Naive thymus-derived CD4-positive, alpha-beta T cell (primary cell): ENCODE results near the gene HMBS. TPM values are rescaled to one million over a fixed set of nuclear protein-coding genes. Genes with fewer than 3 reads are reported as not detected.
"Not testable (repeated sequence)": the region's sequence is repeated elsewhere in the genome, so short reads cannot be mapped to it uniquely, and the experiment has no call there.

Source experiments
- ATAC-seq: fragments of 150-1000 bp; cut with Tn5 transposase; 2 replicates; pipeline ENCODE4 v1.10.0; 2021; ENCODE audit warnings: mild to moderate bottlenecking, moderate library complexity
- CTCF ChIA-PET: fragments of 350-600 bp; sonication (Branson Sonifier 250); formaldehyde crosslinking; loops from one replicate; lab custom pipeline; 2021; ENCODE audit warnings: antibody characterized with exemption; lab: Charles Lee
- POLR2A ChIA-PET: fragments of 350-600 bp; sonication (Branson Sonifier 250); formaldehyde crosslinking; loops from one replicate; lab custom pipeline; 2021; ENCODE audit warnings: antibody characterized with exemption, inconsistent platforms; lab: Charles Lee
- DNase-seq, 9 donors: peaks; one replicate each; pipeline versions ENCODE4 v3.0.0 to v3.0.0-alpha.2; 2020 to 2022; ENCODE audit warnings: mixed read lengths in 1 of 9
- H3K27ac ChIP-seq: one replicate; pipeline ENCODE4 v1.7.0; 2013; ENCODE audit warnings: mild to moderate bottlenecking, low read depth, low read length, moderate library complexity
- H3K27me3 ChIP-seq, 2 donors: one replicate each; pipeline ENCODE4 v1.7.0; 2013; ENCODE audit warnings: low read length in 2 of 2, mild to moderate bottlenecking in 2 of 2, moderate library complexity in 2 of 2; ENCODE audit not compliant: control insufficient read depth in 2 of 2, insufficient read depth in 2 of 2
- H3K36me3 ChIP-seq, 3 experiments: 1 replicate in 2 of 3; 2 replicates in 1 of 3; pipeline ENCODE4 v1.7.0; 2013; ENCODE audit warnings: low read length in 3 of 3, mild to moderate bottlenecking in 3 of 3, moderate library complexity in 1 of 3; ENCODE audit not compliant: insufficient read depth in 3 of 3, control insufficient read depth in 2 of 3
- H3K4me1 ChIP-seq, 2 donors: one replicate each; pipeline ENCODE4 v1.7.0; 2013; ENCODE audit warnings: low read length in 2 of 2, mild to moderate bottlenecking in 2 of 2, moderate library complexity in 1 of 2; ENCODE audit not compliant: control insufficient read depth in 2 of 2, insufficient read depth in 2 of 2
- H3K4me3 ChIP-seq: 2 replicates; pipeline ENCODE4 v1.7.0; 2013; ENCODE audit warnings: mild to moderate bottlenecking, low read length
- H3K9me3 ChIP-seq, 3 experiments: 1 replicate in 2 of 3; 2 replicates in 1 of 3; pipeline ENCODE4 v1.7.0; 2013; ENCODE audit warnings: low read length in 3 of 3; ENCODE audit not compliant: control insufficient read depth in 2 of 3
- H3K27ac Mint-ChIP-seq, 9 donors: one replicate each; pipeline ENCODE4 v1.8.0; 2020 to 2022; ENCODE audit warnings: mixed read lengths in 9 of 9, mild to moderate bottlenecking in 8 of 9, moderate library complexity in 5 of 9, inconsistent platforms in 2 of 9
- H3K27me3 Mint-ChIP-seq, 5 donors: one replicate each; pipeline ENCODE4 v1.8.0; 2021 to 2022; ENCODE audit warnings: mixed read lengths in 5 of 5, mild to moderate bottlenecking in 1 of 5
- H3K36me3 Mint-ChIP-seq, 5 donors: one replicate each; pipeline ENCODE4 v1.8.0; 2020 to 2022; ENCODE audit warnings: mixed read lengths in 5 of 5, mild to moderate bottlenecking in 3 of 5, inconsistent platforms in 1 of 5
- H3K4me1 Mint-ChIP-seq, 7 donors: one replicate each; pipeline ENCODE4 v1.8.0; 2020 to 2022; ENCODE audit warnings: mixed read lengths in 7 of 7, mild to moderate bottlenecking in 3 of 7, inconsistent platforms in 1 of 7
- H3K4me3 Mint-ChIP-seq, 10 donors: one replicate each; pipeline ENCODE4 v1.8.0; 2020 to 2022; ENCODE audit warnings: mild to moderate bottlenecking in 10 of 10, mixed read lengths in 10 of 10, moderate library complexity in 6 of 10, inconsistent platforms in 2 of 10
- H3K9me3 Mint-ChIP-seq, 11 donors: one replicate each; pipeline ENCODE4 v1.8.0; 2020 to 2022; ENCODE audit warnings: mixed read lengths in 11 of 11, mild to moderate bottlenecking in 4 of 11, inconsistent platforms in 1 of 11, moderate library complexity in 1 of 11
- intact Hi-C, 2 donors: fragments of 100-400 bp; cut with micrococcal nuclease; formaldehyde crosslinking; loops; one replicate each; pipeline ENCODE4 v1.15.1; 2023
- polyA plus RNA-seq, 2 donors: library from polyadenylated mRNA; unstranded; fragments of 300-500 nt; fragmentation: Illumina TruSeq; gene quantifications; one replicate each; pipeline ENCODE4 v1.2.3, GENCODE V29; 2021
- total RNA-seq, 6 experiments: library from RNA in 5 of 6; stranded (reverse) in 5 of 6; gene quantifications; 1 replicate in 5 of 6; 2 replicates in 1 of 6; pipeline ENCODE4 v1.2.3 and lab custom pipeline; 2021 to 2026

HMBS gene
- total and polyA plus RNA-seq, 7 experiments from 2014 or later, result 6.7 to 25.4 (median 9.3) TPM

GRCh38 chr11:119100994-119101758 lies 16.5 kb downstream of the HMBS start:
- ATAC-seq, result no peak
- H3K4me1 Mint-ChIP-seq, result peaks cover 22 to 60% (median 49%) of the 10 kb centered on the region in 7 donors
- POLR2A ChIA-PET, result interaction anchor here (0.8 to 20.2 kb wide), 20 partner anchors 10 to 760 kb away, joined by 3 to 435 read pairs (median 5); partner anchors contain the start of genes ABCG4, CENATAC, HINFP and HMBS

GRCh38 chr11:119101759-119102423 lies 17.2 kb downstream of the HMBS start, which contains the start of gene DPAGT1:
Gene DPAGT1 (minus strand): TSS chr11:119101853. CDS start chr11:119101655, 198 bp downstream.
- POLR2A ChIA-PET, result interaction anchor here (0.8 to 20.2 kb wide), 28 partner anchors 10 to 760 kb away, joined by 3 to 435 read pairs (median 4); partner anchors contain the start of genes ABCG4, CENATAC, HINFP and HMBS
- Histone ChIP-seq H3K27me3 (no peaks in the 10 kb centered on the region), H3K36me3 (peaks cover 9 to 14% (median 12%) of the 10 kb centered on the region in 3 experiments), H3K9me3 (no peaks in the 10 kb centered on the region), H3K4me1 (peaks cover 21 to 26% of the 10 kb centered on the region in 2 donors), H3K4me3 (peak within 1 kb of the TSS; percentile 79), H3K27ac (peak within 1 kb of the TSS; percentile 95)
- Mint-ChIP-seq H3K36me3 (peaks cover 0 to 17% (median 10%) of the 10 kb centered on the region in 5 donors), H3K4me1 (peaks cover 24 to 64% (median 50%) of the 10 kb centered on the region in 7 donors), H3K27me3 (no peaks in the 10 kb centered on the region), H3K4me3 (peak within 1 kb of the TSS; percentile 91 to 100 (median 96)), H3K27ac (peak within 1 kb of the TSS; percentile 98 to 100 (median 99)), H3K9me3 (no peaks in the 10 kb centered on the region)
- intact Hi-C loops, result loop anchor here (1.0 to 5.0 kb wide), 17 partner anchors 8 to 1870 kb away; partner anchors contain the start of genes CENATAC (in 2 of the 2), HINFP (in 2 of the 2), HYOU1 (in 2 of the 2) and RPS25 (in 2 of the 2)
- CTCF ChIA-PET, result interaction anchor here (0.9 to 1.8 kb wide), 14 partner anchors 10 to 204 kb away, joined by 3 to 9 read pairs (median 4); partner anchors contain the start of genes CBL, HINFP, HMBS and NLRX1
- peak; percentile 68 to 90 (median 86) for DNase-seq
- ATAC-seq, result peak; percentile 90

More at GRCh38 chr11:119100994-119101758, 16.5 kb downstream of the HMBS start:
- CTCF ChIA-PET, result interaction anchor here (0.9 to 1.8 kb wide), 9 partner anchors 11 to 204 kb away, joined by 3 to 9 read pairs (median 4); partner anchors contain the start of genes CBL, HINFP and NLRX1
- Histone ChIP-seq H3K9me3 (no peaks in the 10 kb centered on the region), H3K4me3 (peak overlapping the region; percentile 79), H3K4me1 (peaks cover 16 to 20% of the 10 kb centered on the region in 2 donors), H3K27ac (peak overlapping the region; percentile 95), H3K27me3 (no peaks in the 10 kb centered on the region), H3K36me3 (peaks cover 9 to 21% (median 17%) of the 10 kb centered on the region in 3 experiments)
- Mint-ChIP-seq H3K9me3 (no peaks in the 10 kb centered on the region), H3K27ac (peak overlapping the region; percentile 98 to 100 (median 99)), H3K4me3 (peak overlapping the region; percentile 91 to 100 (median 96)), H3K27me3 (no peaks in the 10 kb centered on the region), H3K36me3 (peaks cover 4 to 17% (median 11%) of the 10 kb centered on the region in 5 donors)
- DNase-seq, result no peak
- intact Hi-C loops, result loop anchor here (1.0 to 5.0 kb wide), 9 partner anchors 16 to 1869 kb away; partner anchors contain the start of genes CENATAC (in 2 of the 2), VPS11 (in 2 of the 2), BCL9L (in 1 of the 2) and DDX6 (in 1 of the 2)

GRCh38 chr11:119103161-119103664 lies 18.5 kb downstream of the HMBS start:
- CTCF ChIA-PET, result interaction anchor here (0.7 to 1.8 kb wide), 6 partner anchors 13 to 235 kb away, joined by 3 to 9 read pairs (median 4); partner anchors contain the start of genes HINFP, HMBS and RPS25
- not testable (repeated sequence) for ATAC-seq, H3K9me3 Mint-ChIP-seq, H3K27me3 ChIP-seq, H3K36me3 ChIP-seq, H3K4me3 ChIP-seq, DNase-seq, H3K27me3 Mint-ChIP-seq, H3K36me3 Mint-ChIP-seq, H3K9me3 ChIP-seq
- peak overlapping the region; percentile 95 for H3K27ac ChIP-seq
- peaks cover 22 to 27% of the 10 kb centered on the region in 2 donors for H3K4me1 ChIP-seq
- POLR2A ChIA-PET, result interaction anchor here (0.7 to 20.2 kb wide), 11 partner anchors 9 to 534 kb away, joined by 3 to 435 read pairs (median 4); partner anchors contain the start of genes CENATAC, HINFP, HMBS and RPS25
- peaks cover 24 to 67% (median 50%) of the 10 kb centered on the region in 7 donors for H3K4me1 Mint-ChIP-seq
- intact Hi-C loops, result loop anchor here (2.0 to 5.0 kb wide), 7 partner anchors 72 to 1871 kb away; partner anchors contain the start of genes BCL9L (in 1 of the 2), CENATAC (in 1 of the 2), DDX6 (in 1 of the 2) and KMT2A (in 1 of the 2)
- H3K27ac Mint-ChIP-seq, result peak overlapping the region; percentile 98 to 100 (median 99)
- peak overlapping the region; percentile 53 to 100 (median 94) for H3K4me3 Mint-ChIP-seq

GRCh38 chr11:119103793-119104192 lies 19.1 kb downstream of the HMBS start:
- H3K9me3 ChIP-seq, result no peaks in the 10 kb centered on the region
- no peak for ATAC-seq
- Mint-ChIP-seq H3K4me3 (peak overlapping the region; percentile 41 to 100 (median 82)), H3K27ac (peak overlapping the region; percentile 85 to 99 (median 99)), H3K36me3 (peaks cover 0 to 4% (median 0%) of the 10 kb centered on the region in 5 donors), H3K9me3 (no peaks in the 10 kb centered on the region), H3K27me3 (no peaks in the 10 kb centered on the region), H3K4me1 (peaks cover 30 to 70% (median 54%) of the 10 kb centered on the region in 7 donors)
- no peak overlapping the region for H3K4me3 ChIP-seq
- POLR2A ChIA-PET, result interaction anchor here (0.8 to 20.2 kb wide), 4 partner anchors 9 to 532 kb away, joined by 3 to 435 read pairs (median 3); partner anchors contain the start of genes ARCN1 and HINFP
- H3K27me3 ChIP-seq, result no peaks in the 10 kb centered on the region
- no peak overlapping the region for H3K27ac ChIP-seq
- H3K36me3 ChIP-seq, result peaks cover 0 to 4% (median 0%) of the 10 kb centered on the region in 3 experiments
- intact Hi-C loops, result loop anchor here (2.0 to 5.0 kb wide), 7 partner anchors 73 to 1871 kb away; partner anchors contain the start of genes BCL9L (in 1 of the 2), CENATAC (in 1 of the 2), DDX6 (in 1 of the 2) and KMT2A (in 1 of the 2)
- CTCF ChIA-PET, result no interaction called here
- DNase-seq, result peak in 1 of 9 donors; percentile 17
- H3K4me1 ChIP-seq, result peaks cover 24 to 30% of the 10 kb centered on the region in 2 donors
